ENCODE data around the gene PLXNB2. TPM values are rescaled to one million over a fixed set of nuclear protein-coding genes. Genes with fewer than 3 reads are reported as not detected.

Gene PLXNB2
- total RNA-seq, 4 donors from 2014 or later: 115 to 218 (median 154) TPM

GRCh38 chr22:50311606-50312351 lies 4.3 kb upstream of the PLXNB2 start:
- no peak for DNase-seq (ENCODE audit: extremely low spot score)
- 84% methylated on average over 13 of the region's 23 CpGs for WGBS
- no peak for TF ChIP-seq POLR2A (IDR thresholded peaks at IDR 0.05; ENCODE audit: low read depth)
- no peak for TF ChIP-seq POLR2AphosphoS5 (IDR thresholded peaks at IDR 0.05)
- TF ChIP-seq CTCF (IDR thresholded peaks at IDR 0.05): no peak
- no peak for TF ChIP-seq EP300 (IDR thresholded peaks at IDR 0.05)
- H3K27ac ChIP-seq (replicated peaks in 1 of 4): no peak overlapping the region
- H3K9me3 ChIP-seq: no peaks in the 10 kb centered on the region
- no peak overlapping the region for H3K4me3 ChIP-seq
- peaks cover 0 to 7% (median 0%) of the 10 kb centered on the region in 4 donors for H3K36me3 ChIP-seq
- intact Hi-C loops (cut with DNase I): no loop called here
- no peaks in the 10 kb centered on the region for H3K27me3 ChIP-seq
- H3K4me1 ChIP-seq: peaks cover 26 to 41% (median 31%) of the 10 kb centered on the region in 4 donors

GRCh38 chr22:50310949-50311444 lies 3.6 kb upstream of the PLXNB2 start:
- intact Hi-C loops (cut with DNase I): no loop called here
- Histone ChIP-seq H3K4me1 (peaks cover 32 to 48% (median 36%) of the 10 kb centered on the region in 4 donors), H3K27ac (replicated peaks in 1 of 4) (no peak overlapping the region), H3K27me3 (no peaks in the 10 kb centered on the region), H3K36me3 (peaks cover 0 to 7% (median 0%) of the 10 kb centered on the region in 4 donors), H3K4me3 (no peak overlapping the region), H3K9me3 (no peaks in the 10 kb centered on the region)
- TF ChIP-seq EP300 (IDR thresholded peaks at IDR 0.05): no peak
- TF ChIP-seq CTCF (IDR thresholded peaks at IDR 0.05): no peak
- TF ChIP-seq POLR2AphosphoS5 (IDR thresholded peaks at IDR 0.05): no peak
- TF ChIP-seq POLR2A (IDR thresholded peaks at IDR 0.05; ENCODE audit: low read depth): no peak
- no peak for DNase-seq (ENCODE audit: extremely low spot score)
- 93% methylated on average over 12 of the region's 16 CpGs for WGBS

- no peak overlapping the region for H3K27ac ChIP-seq (replicated peaks in 1 of 4)
- no peak overlapping the region for H3K4me3 ChIP-seq
- H3K36me3 ChIP-seq: peaks cover 0 to 7% (median 0%) of the 10 kb centered on the region in 4 donors
- no peaks in the 10 kb centered on the region for H3K27me3 ChIP-seq
- intact Hi-C loops (cut with DNase I): no loop called here
- peaks cover 38 to 57% (median 44%) of the 10 kb centered on the region in 4 donors for H3K4me1 ChIP-seq
- TF ChIP-seq POLR2AphosphoS5 (IDR thresholded peaks at IDR 0.05) (no peak), CTCF (IDR thresholded peaks at IDR 0.05) (no peak), EP300 (IDR thresholded peaks at IDR 0.05) (no peak), POLR2A (IDR thresholded peaks at IDR 0.05; ENCODE audit: low read depth) (no peak)
- WGBS: 91% methylated on average over 21 of the region's 21 CpGs
- no peaks in the 10 kb centered on the region for H3K9me3 ChIP-seq
- no peak for DNase-seq (ENCODE audit: extremely low spot score)
Measured at GRCh38 chr22:50310031-50310722, 2.7 kb upstream of the PLXNB2 start.

GRCh38 chr22:50309601-50309991 lies 2.1 kb upstream of the PLXNB2 start:
- TF ChIP-seq POLR2A (IDR thresholded peaks at IDR 0.05; ENCODE audit: low read depth) (no peak), EP300 (IDR thresholded peaks at IDR 0.05) (no peak), POLR2AphosphoS5 (IDR thresholded peaks at IDR 0.05) (no peak), CTCF (IDR thresholded peaks at IDR 0.05) (no peak)
- no peaks in the 10 kb centered on the region for H3K27me3 ChIP-seq
- no peak overlapping the region for H3K4me3 ChIP-seq
- no peaks in the 10 kb centered on the region for H3K9me3 ChIP-seq
- H3K4me1 ChIP-seq: peaks cover 39 to 57% (median 50%) of the 10 kb centered on the region in 4 donors
- peaks cover 0 to 7% (median 0%) of the 10 kb centered on the region in 4 donors for H3K36me3 ChIP-seq
- intact Hi-C loops (cut with DNase I): loop anchor here (2.0 kb wide), 1 partner anchor 17 kb away; the partner anchor contains the start of gene DENND6B
- no peak for DNase-seq (ENCODE audit: extremely low spot score)
- WGBS: 70% methylated on average over 2 of the region's 7 CpGs
- peak overlapping the region; percentile 81 to 93 (median 87) for H3K27ac ChIP-seq (replicated peaks in 1 of 4)
